ENCODE data around the gene CUEDC1.

The CUEDC1 gene

GRCh38 chr17:57915544-57915943 lies 39.7 kb downstream of the CUEDC1 start:
- DNase-seq (ENCODE audit: low read depth): no peak

GRCh38 chr17:57914273-57915142 lies 40.7 kb downstream of the CUEDC1 start:
- no peak for DNase-seq (ENCODE audit: low read depth)

GRCh38 chr17:57913575-57914272 lies 41.5 kb downstream of the CUEDC1 start:
- DNase-seq (ENCODE audit: low read depth): no peak

GRCh38 chr17:57911834-57912673 lies 43.2 kb downstream of the CUEDC1 start:
- DNase-seq (ENCODE audit: low read depth): no peak

- no peak for DNase-seq (ENCODE audit: low read depth)
Observed at GRCh38 chr17:57910462-57911420, 44.5 kb downstream of the CUEDC1 start.

- DNase-seq (ENCODE audit: low read depth): no peak
Observed at GRCh38 chr17:57909551-57909950, 45.7 kb downstream of the CUEDC1 start.

GRCh38 chr17:57908278-57908677 lies 46.9 kb downstream of the CUEDC1 start:
- no peak for DNase-seq (ENCODE audit: low read depth)

- DNase-seq (ENCODE audit: low read depth): no peak
Observed at GRCh38 chr17:57906910-57907309, 48.3 kb downstream of the CUEDC1 start.

- no peak for DNase-seq (ENCODE audit: low read depth)
Observed at GRCh38 chr17:57905875-57906455, 49.2 kb downstream of the CUEDC1 start.

GRCh38 chr17:57903961-57904360 lies 51.3 kb downstream of the CUEDC1 start:
- DNase-seq (ENCODE audit: low read depth): no peak

- no peak for DNase-seq (ENCODE audit: low read depth)
Observed at GRCh38 chr17:57902800-57903759, 52.1 kb downstream of the CUEDC1 start.

- DNase-seq (ENCODE audit: low read depth): no peak
Observed at GRCh38 chr17:57902117-57902799, 53.0 kb downstream of the CUEDC1 start.

GRCh38 chr17:57900991-57901743 lies 54.0 kb downstream of the CUEDC1 start:
- no peak for DNase-seq (ENCODE audit: low read depth)

GRCh38 chr17:57899822-57900221 lies 55.4 kb downstream of the CUEDC1 start:
- no peak for DNase-seq (ENCODE audit: low read depth)

GRCh38 chr17:57899391-57899790 lies 55.8 kb downstream of the CUEDC1 start:
- no peak for DNase-seq (ENCODE audit: low read depth)

GRCh38 chr17:57898487-57899311 lies 56.5 kb downstream of the CUEDC1 start:
- no peak for DNase-seq (ENCODE audit: low read depth)

- DNase-seq (ENCODE audit: low read depth): no peak
Observed at GRCh38 chr17:57895382-57896060, 59.7 kb downstream of the CUEDC1 start.

Data from stimulated activated CD8-positive, alpha-beta memory T cell treated with anti-CD3 and anti-CD28 coated beads, Interleukin-12 subunit alpha, Interleukin-12 subunit beta, amount 100 ng/mL, for 1 hour (primary cell).